Measurements from ENCODE around the gene CCDC12.

CCDC12 gene

DNA sequence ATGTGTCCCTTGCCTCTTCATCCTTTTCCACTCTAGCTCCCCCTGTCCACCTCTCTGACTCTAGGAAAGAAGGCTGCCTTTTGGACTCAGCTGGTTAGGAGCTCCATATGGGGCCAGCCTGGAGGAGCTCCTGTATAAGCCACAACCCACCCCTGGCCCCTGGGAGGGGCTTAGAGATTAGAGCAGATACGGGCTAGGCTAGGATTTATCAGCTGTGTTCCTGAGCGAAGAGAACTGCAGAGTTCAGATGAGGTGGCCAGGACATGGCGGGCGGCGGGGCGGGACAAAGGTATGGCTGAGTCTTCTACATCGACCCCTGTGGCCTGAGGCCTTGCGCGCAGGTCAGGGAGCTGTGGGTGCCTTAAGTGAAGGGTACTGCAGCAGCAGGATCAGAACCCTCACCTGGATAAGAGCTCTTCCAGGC, 10.8 kb upstream of the CCDC12 start:
- TF ChIP-seq, protein P1, sequence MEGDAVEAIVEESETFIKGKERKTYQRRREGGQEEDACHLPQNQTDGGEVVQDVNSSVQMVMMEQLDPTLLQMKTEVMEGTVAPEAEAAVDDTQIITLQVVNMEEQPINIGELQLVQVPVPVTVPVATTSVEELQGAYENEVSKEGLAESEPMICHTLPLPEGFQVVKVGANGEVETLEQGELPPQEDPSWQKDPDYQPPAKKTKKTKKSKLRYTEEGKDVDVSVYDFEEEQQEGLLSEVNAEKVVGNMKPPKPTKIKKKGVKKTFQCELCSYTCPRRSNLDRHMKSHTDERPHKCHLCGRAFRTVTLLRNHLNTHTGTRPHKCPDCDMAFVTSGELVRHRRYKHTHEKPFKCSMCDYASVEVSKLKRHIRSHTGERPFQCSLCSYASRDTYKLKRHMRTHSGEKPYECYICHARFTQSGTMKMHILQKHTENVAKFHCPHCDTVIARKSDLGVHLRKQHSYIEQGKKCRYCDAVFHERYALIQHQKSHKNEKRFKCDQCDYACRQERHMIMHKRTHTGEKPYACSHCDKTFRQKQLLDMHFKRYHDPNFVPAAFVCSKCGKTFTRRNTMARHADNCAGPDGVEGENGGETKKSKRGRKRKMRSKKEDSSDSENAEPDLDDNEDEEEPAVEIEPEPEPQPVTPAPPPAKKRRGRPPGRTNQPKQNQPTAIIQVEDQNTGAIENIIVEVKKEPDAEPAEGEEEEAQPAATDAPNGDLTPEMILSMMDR (conservative IDR thresholded peaks at IDR 0.05), result no peak
- H3K27ac ChIP-seq, result no peak overlapping the region

DNA sequence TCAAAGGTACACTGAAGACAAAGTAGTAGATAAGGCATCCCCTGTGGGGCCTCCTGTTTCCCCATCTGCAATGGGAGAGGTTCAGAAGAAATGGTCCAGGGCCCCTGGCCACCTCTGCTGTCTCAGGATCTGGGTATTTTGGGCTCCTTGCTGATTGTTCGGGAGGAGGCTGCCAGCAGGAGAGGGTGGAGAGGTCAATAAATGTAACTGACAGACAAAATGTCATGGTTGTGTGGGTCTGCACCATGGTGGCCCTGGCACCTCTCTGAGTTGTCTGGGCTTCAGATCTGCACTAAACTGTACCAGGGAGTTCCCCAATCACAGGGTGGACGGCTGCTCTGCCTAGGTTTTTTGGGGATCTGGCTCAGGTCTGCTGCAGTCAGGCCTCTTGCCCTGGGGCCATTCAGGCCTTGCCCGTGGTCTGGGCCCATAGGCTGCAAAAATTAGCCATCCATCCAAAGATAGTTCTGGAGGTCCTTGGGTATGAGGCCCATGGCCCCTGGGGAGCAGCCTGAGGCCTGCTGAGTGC, 10.3 kb upstream of the CCDC12 start:
- TF ChIP-seq, protein P1 (conservative IDR thresholded peaks at IDR 0.05), result no peak
- H3K27ac ChIP-seq, result no peak overlapping the region

GRCh38 chr3:46986055-46986730, 9.6 kb upstream of the CCDC12 start:
- H3K27ac ChIP-seq, result no peak overlapping the region
- TF ChIP-seq, protein P1 (conservative IDR thresholded peaks at IDR 0.05), result no peak

DNA sequence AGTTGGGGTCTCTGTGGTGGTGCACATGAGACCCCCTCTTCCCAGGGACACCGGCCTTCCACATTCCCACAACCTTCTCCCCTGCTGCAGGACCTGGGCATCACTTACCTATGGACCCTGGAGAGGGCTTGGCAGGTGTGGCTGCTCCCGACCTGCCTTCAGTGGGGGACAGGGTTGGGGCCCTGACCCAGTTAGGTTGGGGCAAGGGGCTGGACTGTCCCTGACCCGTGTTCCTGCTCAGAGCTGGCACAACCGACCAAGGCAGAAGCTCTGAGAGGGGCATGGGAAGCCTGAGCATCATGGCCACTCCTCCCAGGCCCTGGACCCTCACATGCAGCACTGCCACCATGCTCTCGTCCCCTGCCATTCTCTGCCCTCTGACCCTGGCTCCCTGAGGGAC, 9.0 kb upstream of the CCDC12 start:
- TF ChIP-seq, protein P1 (conservative IDR thresholded peaks at IDR 0.05), result no peak
- H3K27ac ChIP-seq, result no peak overlapping the region

- H3K27ac ChIP-seq, result no peak overlapping the region
- TF ChIP-seq, protein P1 (conservative IDR thresholded peaks at IDR 0.05), result no peak
Observed at GRCh38 chr3:46984591-46985459, 8.3 kb upstream of the CCDC12 start.

DNA sequence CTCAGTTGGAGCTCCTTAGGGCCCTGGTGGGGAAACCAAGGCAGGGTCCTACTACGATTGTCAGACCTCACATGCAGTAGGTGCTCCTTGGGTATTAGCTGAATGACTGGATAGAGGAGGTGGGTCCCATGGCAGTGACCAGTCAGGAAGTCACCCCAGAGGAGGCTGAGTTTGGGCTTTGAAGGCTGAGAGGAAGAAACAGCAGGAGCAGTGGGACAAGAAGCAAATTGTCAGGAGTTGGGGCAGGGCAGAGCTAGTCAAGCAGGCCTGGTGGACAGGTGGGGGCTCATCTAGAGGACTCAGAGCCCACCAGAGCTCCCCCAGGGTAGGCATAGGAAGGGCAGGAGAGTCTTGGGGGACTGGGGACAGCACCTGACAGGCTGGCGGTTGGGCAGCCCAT, 6.0 kb upstream of the CCDC12 start:
- H3K27ac ChIP-seq, result peak overlapping the region; percentile 91
- TF ChIP-seq, protein P1 (conservative IDR thresholded peaks at IDR 0.05), result no peak

GRCh38 chr3:46981932-46982471, 5.5 kb upstream of the CCDC12 start:
- TF ChIP-seq, protein P1 (conservative IDR thresholded peaks at IDR 0.05), result no peak
- peak overlapping the region; percentile 91 for H3K27ac ChIP-seq
